DOHH2 (cell line): ENCODE measurements around the gene NCAM2.

Source experiments
- H3F3A ChIP-seq: fragments of 200-600 bp; sonication (generic), shearing (Covaris generic); 2 replicates; pipeline ENCODE4 v1.6.0; 2016; ENCODE audit warnings: antibody characterized with exemption, mild to moderate bottlenecking; ENCODE audit not compliant: control insufficient read depth, insufficient read depth
- H3K27ac ChIP-seq: fragments of 200-600 bp; sonication (generic); 2 replicates; pipeline ENCODE4 v1.5.1; 2014; ENCODE audit warnings: low read depth, mild to moderate bottlenecking, low read length, moderate library complexity
- H3K27me3 ChIP-seq: fragments of 200-600 bp; sonication (generic); 2 replicates; pipeline ENCODE4 v1.6.1; 2014; ENCODE audit warnings: mild to moderate bottlenecking, low read length, mixed read lengths; ENCODE audit not compliant: control insufficient read depth
- H3K36me3 ChIP-seq: fragments of 200-600 bp; sonication (generic); 2 replicates; pipeline ENCODE4 v1.6.1; 2014; ENCODE audit warnings: mild to moderate bottlenecking, low read length, moderate library complexity, mixed read lengths; ENCODE audit not compliant: control insufficient read depth
- H3K4me1 ChIP-seq: fragments of 200-600 bp; sonication (generic); 2 replicates; pipeline ENCODE4 v1.6.1; 2014; ENCODE audit warnings: mild to moderate bottlenecking, low read length, mixed read lengths; ENCODE audit not compliant: control insufficient read depth
- H3K4me2 ChIP-seq: fragments of 200-600 bp; sonication (generic); 2 replicates; pipeline ENCODE4 v1.6.0; 2014; ENCODE audit warnings: mild to moderate bottlenecking, low read length, moderate library complexity
- H3K4me3 ChIP-seq: fragments of 200-600 bp; sonication (generic); 2 replicates; pipeline ENCODE4 v1.5.1; 2014; ENCODE audit warnings: mild to moderate bottlenecking, low read length, mixed read lengths
- H3K79me2 ChIP-seq: fragments of 200-600 bp; sonication (generic); 2 replicates; pipeline ENCODE4 v1.6.1; 2014; ENCODE audit warnings: mild to moderate bottlenecking, low read length, mixed read lengths; ENCODE audit not compliant: control insufficient read depth
- H3K9me2 ChIP-seq: fragments of 200-600 bp; sonication (generic); replicated peaks from 2 replicates; pipeline ENCODE4 v1.6.1; 2014; ENCODE audit warnings: mild to moderate bottlenecking, low read length, mixed read lengths; ENCODE audit not compliant: control insufficient read depth
- H3K9me3 ChIP-seq: fragments of 200-600 bp; sonication (generic); 2 replicates; pipeline ENCODE4 v1.6.1; 2014; ENCODE audit warnings: antibody characterized with exemption, low read length, mixed read lengths; ENCODE audit not compliant: control insufficient read depth, insufficient read depth
- H4K20me1 ChIP-seq: fragments of 200-600 bp; sonication (generic); 2 replicates; pipeline ENCODE4 v1.6.0; 2014; ENCODE audit warnings: low read depth, mild to moderate bottlenecking, antibody characterized with exemption, low read length, moderate library complexity; ENCODE audit not compliant: control insufficient read depth, insufficient read depth
- CTCF ChIP-seq: fragments of 200-600 bp; sonication (generic); IDR thresholded peaks from one replicate; pipeline ENCODE4 v1.5.1; 2014; ENCODE audit warnings: antibody characterized with exemption, mild to moderate bottlenecking, low read depth, low read length; ENCODE audit not compliant: poor library complexity, severe bottlenecking
- EZH2phosphoT487 ChIP-seq: fragments of 200-600 bp; sonication (generic); IDR thresholded peaks from 2 replicates; pipeline ENCODE4 v1.6.1; 2017; ENCODE audit warnings: borderline replicate concordance, mild to moderate bottlenecking, antibody characterized with exemption, low read length, moderate library complexity, mixed read lengths

The NCAM2 gene

GRCh38 chr21:21367583-21367982, 369.4 kb downstream of the NCAM2 start:
- Histone ChIP-seq H4K20me1 (no peaks in the 10 kb centered on the region), H3K79me2 (no peaks in the 10 kb centered on the region), H3K27ac (no peak overlapping the region), H3K36me3 (no peaks in the 10 kb centered on the region), H3K27me3 (no peaks in the 10 kb centered on the region), H3K4me2 (no peak overlapping the region), H3K4me3 (no peak overlapping the region), H3K4me1 (no peaks in the 10 kb centered on the region), H3K9me2 (no peaks in the 10 kb centered on the region), H3K9me3 (no peaks in the 10 kb centered on the region), H3F3A (no peaks in the 10 kb centered on the region)
- TF ChIP-seq EZH2phosphoT487 (no peak), CTCF (no peak)

- Histone ChIP-seq H3K4me3 (no peak overlapping the region), H3K4me1 (no peaks in the 10 kb centered on the region), H3K9me3 (no peaks in the 10 kb centered on the region), H3K4me2 (no peak overlapping the region), H3K36me3 (no peaks in the 10 kb centered on the region), H3K79me2 (no peaks in the 10 kb centered on the region), H3F3A (no peaks in the 10 kb centered on the region), H3K27ac (no peak overlapping the region), H3K9me2 (no peaks in the 10 kb centered on the region), H4K20me1 (no peaks in the 10 kb centered on the region), H3K27me3 (no peaks in the 10 kb centered on the region)
- TF ChIP-seq EZH2phosphoT487: no peak
- TF ChIP-seq CTCF: no peak
Observed at GRCh38 chr21:21373969-21374368, 375.8 kb downstream of the NCAM2 start.

GRCh38 chr21:21383126-21383525, 384.9 kb downstream of the NCAM2 start:
- Histone ChIP-seq H3K9me3 (no peaks in the 10 kb centered on the region), H3K36me3 (no peaks in the 10 kb centered on the region), H3K27me3 (no peaks in the 10 kb centered on the region), H3F3A (no peaks in the 10 kb centered on the region), H3K4me3 (no peak overlapping the region), H3K4me2 (no peak overlapping the region), H3K79me2 (no peaks in the 10 kb centered on the region), H3K27ac (no peak overlapping the region), H3K4me1 (no peaks in the 10 kb centered on the region), H3K9me2 (no peaks in the 10 kb centered on the region), H4K20me1 (no peaks in the 10 kb centered on the region)
- TF ChIP-seq CTCF (no peak), EZH2phosphoT487 (no peak)

GRCh38 chr21:21384977-21385376, 386.8 kb downstream of the NCAM2 start:
- no peak overlapping the region for H3K4me3 ChIP-seq
- no peak overlapping the region for H3K4me2 ChIP-seq
- no peaks in the 10 kb centered on the region for H3K27me3 ChIP-seq
- no peak overlapping the region for H3K27ac ChIP-seq
- no peaks in the 10 kb centered on the region for H3K9me2 ChIP-seq
- TF ChIP-seq CTCF (no peak), EZH2phosphoT487 (no peak)
- H3F3A ChIP-seq: no peaks in the 10 kb centered on the region
- no peaks in the 10 kb centered on the region for H4K20me1 ChIP-seq
- no peaks in the 10 kb centered on the region for H3K9me3 ChIP-seq
- no peaks in the 10 kb centered on the region for H3K79me2 ChIP-seq
- H3K36me3 ChIP-seq: no peaks in the 10 kb centered on the region
- H3K4me1 ChIP-seq: no peaks in the 10 kb centered on the region
